WTC11 (cell line): Measurements from ENCODE around the gene PPM1N. TPM values are rescaled to one million over a fixed set of nuclear protein-coding genes. Genes with fewer than 3 reads are reported as not detected.
A peak's percentile ranks its signal among the peaks of the same experiment; 100 is the strongest.
"Not testable (repeated sequence)": the region's sequence is repeated elsewhere in the genome, so short reads cannot be mapped to it uniquely, and the experiment has no call there.

ENCODE experiments used
- ATAC-seq: fragments of 200-7000 bp; cut with Tn5 transposase; 2 replicates; pipeline ENCODE4 v1.10.0; 2021; ENCODE audit warnings: mild to moderate bottlenecking, moderate library complexity
- CTCF ChIA-PET: fragments of 300-600 bp; sonication (Branson Sonifier 250); formaldehyde crosslinking; loops from one replicate; lab custom pipeline; 2021; ENCODE audit warnings: antibody characterized with exemption; lab: Charles Lee
- POLR2A ChIA-PET: fragments of 350-600 bp; sonication (Branson Sonifier 250); formaldehyde crosslinking; loops from one replicate; lab custom pipeline; 2021; ENCODE audit warnings: antibody characterized with exemption; lab: Charles Lee
- DNase-seq: peaks from one replicate; pipeline ENCODE4 v3.0.0; 2021; ENCODE audit warnings: low spot score
- H3K27ac Mint-ChIP-seq: 2 replicates; pipeline ENCODE4 v1.8.0; 2021; ENCODE audit warnings: mixed read lengths
- H3K27me3 Mint-ChIP-seq: 2 replicates; pipeline ENCODE4 v1.8.0; 2021; ENCODE audit warnings: low read depth, mild to moderate bottlenecking, moderate library complexity, mixed read lengths
- H3K36me3 Mint-ChIP-seq: 2 replicates; pipeline ENCODE4 v1.8.0; 2021; ENCODE audit warnings: mixed read lengths
- H3K4me1 Mint-ChIP-seq: 2 replicates; pipeline ENCODE4 v1.8.0; 2022; ENCODE audit warnings: mixed read lengths
- H3K4me3 Mint-ChIP-seq: 2 replicates; pipeline ENCODE4 v1.8.0; 2021; ENCODE audit warnings: mild to moderate bottlenecking, moderate library complexity, mixed read lengths
- H3K9me3 Mint-ChIP-seq: 2 replicates; pipeline ENCODE4 v1.8.0; 2021; ENCODE audit warnings: mixed read lengths
- ATF3 ChIP-seq: sonication (generic); formaldehyde crosslinking; conservative IDR thresholded peaks from 2 replicates; pipeline ENCODE4 v1.8.1; 2022; ENCODE audit warnings: mild to moderate bottlenecking, missing genetic modification reagents
- ATF6 ChIP-seq: sonication (generic); formaldehyde crosslinking; IDR thresholded peaks from 2 replicates; pipeline ENCODE4 v1.8.1; 2023; ENCODE audit warnings: mild to moderate bottlenecking, missing genetic modification reagents
- CREB1 ChIP-seq: sonication (generic); formaldehyde crosslinking; IDR thresholded peaks from 2 replicates; pipeline ENCODE4 v1.8.0; 2023; ENCODE audit warnings: mild to moderate bottlenecking, missing genetic modification reagents
- E2F1 ChIP-seq: sonication (generic); formaldehyde crosslinking; IDR thresholded peaks from 2 replicates; pipeline ENCODE4 v1.8.0; 2022; ENCODE audit warnings: mild to moderate bottlenecking, missing genetic modification reagents
- FOXP4 ChIP-seq: sonication (generic); formaldehyde crosslinking; IDR thresholded peaks from 2 replicates; pipeline ENCODE4 v1.8.0; 2022; ENCODE audit warnings: mild to moderate bottlenecking, missing genetic modification reagents
- GTF2I ChIP-seq: fragments of 250-450 bp; sonication (Bioruptor Pico); conservative IDR thresholded peaks from 2 replicates; pipeline ENCODE4 v1.4.0; 2021; ENCODE audit warnings: mild to moderate bottlenecking
- JAZF1 ChIP-seq: fragments of 250-450 bp; sonication (Bioruptor Pico); IDR thresholded peaks from 2 replicates; pipeline ENCODE4 v1.9.0; 2021; ENCODE audit warnings: moderate library complexity, mild to moderate bottlenecking, inconsistent platforms
- SMAD3 ChIP-seq: sonication (generic); formaldehyde crosslinking; IDR thresholded peaks from 2 replicates; pipeline ENCODE4 v1.8.0; 2022; ENCODE audit warnings: missing genetic modification reagents, mild to moderate bottlenecking, borderline replicate concordance
- SOX15 ChIP-seq: fragments of 250-450 bp; sonication (Bioruptor Pico); IDR thresholded peaks from 2 replicates; pipeline ENCODE4 v1.9.0; 2021; ENCODE audit warnings: mild to moderate bottlenecking
- ZNF121 ChIP-seq: sonication (generic); formaldehyde crosslinking; IDR thresholded peaks from 2 replicates; pipeline ENCODE4 v1.8.0; 2023; ENCODE audit warnings: missing genetic modification reagents
- ZNF232 ChIP-seq: sonication (generic); formaldehyde crosslinking; IDR thresholded peaks from 2 replicates; pipeline ENCODE4 v1.8.0; 2022; ENCODE audit warnings: mild to moderate bottlenecking, missing genetic modification reagents
- ZNF423 ChIP-seq: fragments of 250-450 bp; sonication (Bioruptor Pico); IDR thresholded peaks from 2 replicates; pipeline ENCODE4 v2.1.2; 2022; ENCODE audit warnings: mild to moderate bottlenecking, moderate library complexity
- ZNF532 ChIP-seq: fragments of 250-450 bp; sonication (Bioruptor Pico); IDR thresholded peaks from 2 replicates; pipeline ENCODE4 v1.9.0; 2021; ENCODE audit warnings: mild to moderate bottlenecking, borderline replicate concordance
- total RNA-seq: library from RNA; stranded (reverse); gene quantifications from 3 replicates; pipeline ENCODE4 v1.2.3, GENCODE V29; 2021

The PPM1N gene
- total RNA-seq, 1 experiment from 2014 or later: 10.3 TPM

- TF ChIP-seq ATF6 (CRISPR knock-in tag) (no peak), SMAD3 (CRISPR knock-in tag) (no peak), ATF3 (no peak), E2F1 (CRISPR knock-in tag) (no peak), CREB1 (CRISPR knock-in tag) (no peak), JAZF1 (CRISPR knock-in tag) (no peak), ZNF232 (CRISPR knock-in tag) (no peak)
Observed at GRCh38 chr19:45509692-45510015, 11.4 kb downstream of the PPM1N start (continued).

- POLR2A ChIA-PET, ATAC-seq, H3K36me3 Mint-ChIP-seq, H3K27ac Mint-ChIP-seq, H3K27me3 Mint-ChIP-seq, DNase-seq, H3K9me3 Mint-ChIP-seq: not testable (repeated sequence)
- peak overlapping the region; percentile 91 for H3K4me3 Mint-ChIP-seq
- H3K4me1 Mint-ChIP-seq: peaks cover 28% of the 10 kb centered on the region
- CTCF ChIA-PET: interaction anchor here (0.7 to 1.6 kb wide), 3 partner anchors 25 to 48 kb away, joined by 3 to 4 read pairs (median 4); no protein-coding TSS in a partner anchor
Observed at GRCh38 chr19:45510352-45510751, 12.1 kb downstream of the PPM1N start.

- H3K36me3 Mint-ChIP-seq: no peaks in the 10 kb centered on the region
- H3K27ac Mint-ChIP-seq: no peak overlapping the region; the same call in 1 of the 2 replicates
- DNase-seq (no peak), ATAC-seq (no peak)
- ChIA-PET POLR2A (interaction anchor here (0.7 kb wide), 1 partner anchor 34 kb away, joined by 4 read pairs; no protein-coding TSS in a partner anchor), CTCF (no interaction called here)
- H3K4me1 Mint-ChIP-seq: peaks cover 21% of the 10 kb centered on the region
- no peak overlapping the region for H3K4me3 Mint-ChIP-seq
- H3K9me3 Mint-ChIP-seq: no peaks in the 10 kb centered on the region
- TF ChIP-seq ZNF423 (CRISPR knock-in tag) (no peak), GTF2I (CRISPR knock-in tag) (peak; percentile 79)
- H3K27me3 Mint-ChIP-seq: no peaks in the 10 kb centered on the region; the same call in 1 of the 2 replicates
Observed at GRCh38 chr19:45511074-45511473, 12.8 kb downstream of the PPM1N start.

GRCh38 chr19:45512881-45513483 is 14.7 kb downstream of the PPM1N start:
- TF ChIP-seq SOX15 (no peak), ZNF532 (CRISPR knock-in tag) (no peak), FOXP4 (no peak), ZNF121 (peak; percentile 90)
- TF ChIP-seq, all 79 proteins: peak for 1
- no peak for DNase-seq
- Mint-ChIP-seq H3K27ac (peak overlapping the region; percentile 70), H3K27me3 (no peaks in the 10 kb centered on the region), H3K4me3 (no peak overlapping the region), H3K9me3 (no peaks in the 10 kb centered on the region), H3K36me3 (peaks cover 7% of the 10 kb centered on the region), H3K4me1 (peaks cover 23% of the 10 kb centered on the region)
- POLR2A ChIA-PET: no interaction called here
- CTCF ChIA-PET: interaction anchor here (1.2 kb wide), 1 partner anchor 17 kb away, joined by 3 read pairs; no protein-coding TSS in a partner anchor
- ATAC-seq: no peak
